T-helper 1 cell treated with Interleukin-12 subunit alpha and Interleukin-12 subunit beta and Interleukin-4 antibody, amounts not matched to agents 30 μg/mL and 1 μg/mL, for 36 hours (primary cell): ENCODE data around the gene BRCA2.

Experiments
- H3K27ac Mint-ChIP-seq: one replicate; pipeline ENCODE4 v1.8.0; 2021; ENCODE audit warnings: mild to moderate bottlenecking, mixed read lengths
- H3K27me3 Mint-ChIP-seq: one replicate; pipeline ENCODE4 v1.8.0; 2021; ENCODE audit warnings: low read depth, mixed read lengths
- H3K36me3 Mint-ChIP-seq: one replicate; pipeline ENCODE4 v1.8.0; 2021; ENCODE audit warnings: low read depth, mixed read lengths
- H3K4me1 Mint-ChIP-seq: one replicate; pipeline ENCODE4 v1.8.0; 2021; ENCODE audit warnings: low read depth, mixed read lengths
- H3K4me3 Mint-ChIP-seq: one replicate; pipeline ENCODE4 v1.8.0; 2021; ENCODE audit warnings: mild to moderate bottlenecking, moderate library complexity, mixed read lengths
- H3K9me3 Mint-ChIP-seq: one replicate; pipeline ENCODE4 v1.8.0; 2021; ENCODE audit warnings: mixed read lengths

The BRCA2 gene

DNA sequence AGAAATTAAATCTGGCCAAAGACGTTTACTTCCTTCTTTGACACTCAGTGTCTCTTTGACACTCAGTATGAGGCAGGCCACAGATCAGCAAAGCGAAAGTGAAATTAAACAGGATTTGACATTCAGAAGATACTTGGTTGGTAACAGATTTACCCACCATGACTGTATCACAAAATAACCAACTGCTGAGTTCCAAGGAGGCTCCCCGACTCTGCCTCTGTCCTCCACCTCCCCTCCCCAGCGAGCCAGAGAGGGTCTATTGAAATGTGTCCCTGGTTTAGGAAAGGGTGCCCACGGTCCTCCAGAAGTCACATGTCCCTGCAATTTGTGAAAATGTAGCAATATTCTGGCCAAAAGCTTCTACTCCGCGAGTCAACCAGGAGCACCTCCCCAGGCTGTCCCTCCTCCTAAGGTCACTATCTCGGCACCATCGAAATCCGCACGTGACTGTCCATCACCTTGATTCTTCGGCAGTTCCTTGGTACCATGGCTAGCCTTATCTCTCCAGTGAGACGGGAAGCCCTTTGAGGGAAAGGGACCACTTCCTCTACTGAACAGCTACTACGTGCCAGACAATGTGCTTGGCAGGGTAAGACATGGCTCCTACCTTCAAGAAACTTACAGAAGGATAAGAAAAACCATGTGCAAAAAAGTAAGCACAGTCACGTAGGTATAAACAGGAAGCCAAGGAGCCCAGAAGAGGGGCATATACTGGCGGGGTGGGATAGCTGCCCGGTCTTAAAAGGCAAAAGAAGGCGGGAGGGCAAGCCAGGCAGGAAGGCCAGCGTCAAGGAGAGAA lies 111.1 kb downstream of the BRCA2 start:
- Mint-ChIP-seq H3K4me1 (peaks cover 36% of the 10 kb centered on the region), H3K36me3 (peaks cover 46% of the 10 kb centered on the region), H3K9me3 (peaks cover 4% of the 10 kb centered on the region)

DNA sequence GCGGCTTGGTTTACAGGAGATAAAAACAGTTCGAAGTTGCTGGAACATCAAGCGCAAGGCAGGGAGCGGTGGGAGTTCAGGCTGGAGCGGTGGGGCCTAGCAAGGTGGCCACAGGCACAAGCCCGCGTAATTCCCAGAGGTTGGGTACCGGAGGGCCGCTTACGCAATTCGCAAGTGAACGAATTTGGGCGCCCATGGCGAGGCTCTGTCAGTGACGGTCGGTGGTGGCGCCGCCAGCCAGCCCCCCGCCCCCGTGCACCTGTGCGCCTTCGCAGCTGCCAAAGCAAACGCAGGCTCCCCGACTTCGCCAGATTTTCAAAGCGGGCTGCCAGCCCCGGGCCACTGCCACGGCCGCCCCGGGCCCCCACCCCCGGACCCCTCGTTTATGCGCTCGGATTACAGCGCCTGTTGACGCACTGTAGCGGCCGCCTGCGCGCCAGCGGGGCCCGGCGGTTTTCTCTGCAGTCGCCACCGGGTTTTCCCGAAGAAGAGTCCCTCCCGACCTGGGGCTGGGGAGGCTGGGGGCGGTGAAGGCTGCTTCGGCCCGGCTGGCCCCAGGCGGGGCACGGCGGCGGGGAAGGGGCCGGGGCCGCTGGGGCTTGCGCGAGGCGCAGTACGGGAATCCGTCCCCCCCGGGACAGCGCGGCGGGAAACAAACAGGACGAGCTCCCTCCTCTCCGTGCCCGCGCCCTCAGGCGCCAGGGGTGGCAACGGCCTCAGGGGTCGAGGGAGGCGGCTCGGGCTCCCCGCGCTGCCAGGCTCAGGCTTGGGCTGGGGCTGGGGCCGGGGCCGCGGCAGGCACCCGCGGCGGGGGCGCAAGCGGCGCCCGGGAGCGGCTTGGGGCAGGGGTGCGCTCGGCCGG lies 111.9 kb downstream of the BRCA2 start:
- Mint-ChIP-seq H3K36me3 (peaks cover 40% of the 10 kb centered on the region), H3K4me3 (peak overlapping the region; percentile 99), H3K27ac (peak overlapping the region; percentile 100), H3K27me3 (no peaks in the 10 kb centered on the region), H3K4me1 (peaks cover 36% of the 10 kb centered on the region), H3K9me3 (no peaks in the 10 kb centered on the region)

More for the DNA sequence above, 111.1 kb downstream of the BRCA2 start:
- Mint-ChIP-seq H3K4me3 (peak overlapping the region; percentile 99), H3K27me3 (no peaks in the 10 kb centered on the region), H3K27ac (peak overlapping the region; percentile 100)

DNA sequence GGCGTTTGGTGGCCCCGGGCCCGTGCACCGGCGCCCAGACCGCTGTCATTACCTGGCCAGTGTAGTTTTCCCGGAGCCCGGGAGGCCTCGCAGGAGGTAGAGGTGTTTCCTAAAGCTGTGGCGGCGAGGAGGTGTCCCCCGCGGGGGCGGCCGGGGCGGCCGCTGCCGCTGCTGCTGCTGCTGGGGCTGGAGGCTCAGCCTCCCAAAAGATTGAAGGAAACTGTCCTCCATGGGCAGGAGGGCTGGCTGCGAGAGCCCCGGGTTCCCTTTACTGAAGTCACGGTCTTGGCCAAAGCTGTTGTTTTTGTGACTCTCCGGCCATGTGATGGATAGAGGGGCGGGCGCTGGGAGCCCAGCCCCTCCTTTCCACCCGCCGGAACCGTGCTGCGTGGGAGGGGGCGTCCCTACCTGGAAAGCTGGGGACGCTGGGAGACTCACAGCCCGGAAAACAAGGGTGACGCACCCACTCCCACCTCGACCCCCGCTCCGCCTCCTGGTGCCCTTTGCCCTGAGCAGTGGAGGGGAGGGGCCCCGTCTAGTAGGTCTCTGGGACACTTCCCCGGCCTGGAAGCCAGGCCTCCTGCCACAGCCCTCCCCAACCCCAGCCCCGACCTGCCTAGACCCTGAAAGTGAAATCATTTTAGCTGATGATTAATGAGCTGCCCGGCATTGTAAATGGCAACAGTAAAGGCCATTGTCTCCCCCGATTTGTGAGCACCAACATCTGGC lies 112.7 kb downstream of the BRCA2 start, which contains the start of gene N4BP2L1:
Gene N4BP2L1 (minus strand): TSS at position 279 of the 729 bp plus-strand sequence. CDS start 48 bp downstream, at position 231.
- peaks cover 36% of the 10 kb centered on the region for H3K36me3 Mint-ChIP-seq
- peak within 1 kb of the TSS; percentile 99 for H3K4me3 Mint-ChIP-seq
- peaks cover 42% of the 10 kb centered on the region for H3K4me1 Mint-ChIP-seq
- H3K9me3 Mint-ChIP-seq = no peaks in the 10 kb centered on the region
- no peaks in the 10 kb centered on the region for H3K27me3 Mint-ChIP-seq
- peak within 1 kb of the TSS; percentile 100 for H3K27ac Mint-ChIP-seq

DNA sequence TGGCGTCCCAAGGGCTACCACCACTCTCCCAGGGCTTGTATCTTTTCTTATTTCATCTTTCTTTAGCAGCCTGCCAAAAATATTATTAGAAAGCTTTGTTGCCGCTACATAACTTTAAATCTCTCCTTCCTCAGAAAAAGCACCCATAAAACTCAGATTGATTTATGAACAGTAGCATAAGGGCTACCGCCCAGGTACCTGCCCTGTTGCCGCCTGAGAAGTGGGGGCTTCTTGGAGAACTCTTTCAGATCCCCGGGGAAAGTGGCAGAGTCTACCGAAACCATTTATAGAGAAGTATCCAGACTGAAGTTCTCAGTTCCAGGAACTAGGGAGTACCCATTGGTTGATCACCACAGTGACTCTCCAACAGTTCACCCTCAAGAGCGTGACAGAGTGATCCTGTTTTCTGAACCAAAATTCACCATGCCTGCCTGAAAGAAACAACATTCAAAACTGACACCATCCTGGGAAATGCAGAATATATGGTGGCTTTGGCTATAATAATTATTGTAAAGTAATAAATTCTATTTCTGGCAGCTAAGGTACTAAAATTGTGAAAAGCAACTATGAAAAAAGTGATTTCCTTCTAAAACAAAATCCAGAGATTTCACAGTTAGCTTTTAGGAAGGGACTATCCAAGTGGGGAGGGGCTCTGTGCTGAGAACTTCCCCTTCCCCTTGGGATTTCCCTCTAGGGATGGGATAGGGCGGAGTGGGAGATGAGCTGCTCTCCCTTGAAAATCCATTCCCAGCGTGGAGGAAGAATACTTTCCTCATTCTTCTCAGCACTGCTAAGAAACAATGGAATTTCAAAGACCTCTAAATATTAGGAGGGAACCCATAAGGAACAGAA lies 113.5 kb downstream of the BRCA2 start:
- Mint-ChIP-seq H3K4me3 (peak overlapping the region; percentile 83), H3K36me3 (peaks cover 28% of the 10 kb centered on the region), H3K27me3 (no peaks in the 10 kb centered on the region), H3K4me1 (peaks cover 38% of the 10 kb centered on the region), H3K27ac (peak overlapping the region; percentile 92), H3K9me3 (no peaks in the 10 kb centered on the region)

DNA sequence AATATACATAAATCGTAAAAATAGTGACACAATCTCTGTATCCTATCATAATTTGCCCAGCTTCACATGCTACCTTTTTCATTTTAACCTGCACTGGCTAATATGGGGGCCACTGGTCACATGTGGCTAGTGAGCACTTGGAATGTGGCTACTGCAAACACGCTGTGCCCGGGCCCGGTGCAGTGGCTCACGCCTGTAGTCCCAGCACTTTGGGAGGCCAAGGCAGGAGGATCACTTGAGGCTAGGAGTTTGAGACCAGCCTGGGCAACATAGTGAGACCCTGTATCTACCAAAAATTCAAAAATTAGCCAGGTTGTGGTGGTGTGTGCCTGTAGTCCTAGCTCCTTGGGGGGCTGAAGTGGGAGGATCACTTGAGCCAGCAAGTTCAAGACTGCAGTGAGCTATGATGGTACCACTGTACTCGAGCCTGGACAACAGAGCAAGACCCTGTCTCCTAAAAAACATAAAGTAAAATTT lies 114.2 kb downstream of the BRCA2 start:
- Mint-ChIP-seq H3K4me1 (peaks cover 33% of the 10 kb centered on the region), H3K27ac (no peak overlapping the region), H3K9me3 (no peaks in the 10 kb centered on the region), H3K4me3 (no peak overlapping the region), H3K27me3 (no peaks in the 10 kb centered on the region), H3K36me3 (peaks cover 22% of the 10 kb centered on the region)

DNA sequence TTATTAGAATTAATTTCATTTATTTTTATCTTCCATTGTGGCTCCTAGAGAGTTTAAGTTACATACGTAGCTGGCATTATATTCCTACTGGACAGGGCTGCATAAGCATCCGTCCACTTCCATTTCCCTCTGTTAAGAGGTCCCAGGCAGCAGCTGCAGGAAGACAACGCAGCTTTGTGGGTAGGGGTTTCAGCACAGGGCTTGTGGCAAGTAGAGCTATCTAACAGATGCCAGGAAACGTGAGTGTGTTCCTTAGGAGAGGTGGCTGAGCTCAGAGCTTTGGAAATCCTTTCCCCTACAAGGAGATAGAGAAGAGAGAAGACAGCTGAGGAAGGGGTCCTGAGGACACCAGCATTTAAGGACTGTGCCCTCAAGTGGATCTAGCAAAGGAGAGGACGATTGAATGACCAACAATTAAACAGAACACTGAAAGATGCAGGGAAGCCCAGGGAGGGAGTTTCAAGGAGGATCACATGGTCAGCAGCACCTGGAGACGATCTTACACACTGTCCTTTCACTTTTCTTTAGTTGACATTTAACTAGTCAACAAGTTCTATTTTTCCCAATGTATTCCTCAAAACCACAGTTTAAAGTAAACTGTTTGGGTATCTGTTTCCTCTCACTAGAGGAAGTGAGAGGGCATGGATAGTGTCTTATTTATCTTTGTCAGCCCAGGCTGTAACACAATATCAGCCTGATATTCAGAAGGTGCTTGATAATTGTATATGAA lies 114.9 kb downstream of the BRCA2 start:
- H3K27me3 Mint-ChIP-seq = no peaks in the 10 kb centered on the region
- H3K36me3 Mint-ChIP-seq = peaks cover 20% of the 10 kb centered on the region
- peaks cover 31% of the 10 kb centered on the region for H3K4me1 Mint-ChIP-seq
- no peaks in the 10 kb centered on the region for H3K9me3 Mint-ChIP-seq
- no peak overlapping the region for H3K4me3 Mint-ChIP-seq
- no peak overlapping the region for H3K27ac Mint-ChIP-seq

DNA sequence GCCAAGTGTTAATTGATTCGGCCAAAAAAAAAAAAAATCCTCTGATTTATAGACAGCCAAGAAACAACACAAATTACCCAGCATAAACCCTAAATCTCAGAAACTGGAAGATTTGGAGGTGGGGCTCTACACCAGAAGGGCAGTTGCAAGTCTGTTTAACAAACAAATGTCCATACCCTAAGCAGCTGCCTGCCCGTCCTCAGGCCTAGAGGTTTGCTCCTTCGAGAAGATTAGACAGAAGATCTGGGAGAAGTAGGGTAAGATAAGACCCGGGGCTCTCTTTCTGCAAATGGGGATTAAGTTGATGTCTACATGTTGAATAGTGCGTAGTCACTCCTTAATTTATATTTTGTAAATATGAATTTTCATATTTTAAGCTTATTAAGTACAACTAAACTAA lies 116.1 kb downstream of the BRCA2 start:
- H3K27me3 Mint-ChIP-seq = no peaks in the 10 kb centered on the region
- H3K36me3 Mint-ChIP-seq = peaks cover 17% of the 10 kb centered on the region
- no peaks in the 10 kb centered on the region for H3K9me3 Mint-ChIP-seq
- H3K27ac Mint-ChIP-seq = no peak overlapping the region
- H3K4me1 Mint-ChIP-seq = peaks cover 23% of the 10 kb centered on the region
- H3K4me3 Mint-ChIP-seq = no peak overlapping the region

DNA sequence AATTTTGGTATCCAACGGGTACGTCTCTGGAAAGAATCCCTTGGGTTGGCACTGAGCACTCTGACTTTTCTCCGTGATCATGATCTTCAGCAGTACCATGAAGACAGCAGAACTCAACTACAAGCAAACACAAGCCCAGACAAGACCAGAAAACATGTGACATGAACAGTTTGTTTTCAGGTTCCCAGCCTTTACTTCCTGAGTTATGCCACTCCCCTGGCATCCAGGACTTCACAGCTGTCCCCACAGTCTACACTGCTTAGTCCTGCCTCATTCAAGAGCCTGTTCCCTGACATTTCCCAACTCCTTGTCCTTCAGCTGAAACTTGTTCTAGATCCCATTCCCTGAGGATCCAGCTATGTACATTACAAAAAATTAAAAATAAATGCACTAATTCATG lies 117.5 kb downstream of the BRCA2 start:
- peaks cover 19% of the 10 kb centered on the region for H3K4me1 Mint-ChIP-seq

DNA sequence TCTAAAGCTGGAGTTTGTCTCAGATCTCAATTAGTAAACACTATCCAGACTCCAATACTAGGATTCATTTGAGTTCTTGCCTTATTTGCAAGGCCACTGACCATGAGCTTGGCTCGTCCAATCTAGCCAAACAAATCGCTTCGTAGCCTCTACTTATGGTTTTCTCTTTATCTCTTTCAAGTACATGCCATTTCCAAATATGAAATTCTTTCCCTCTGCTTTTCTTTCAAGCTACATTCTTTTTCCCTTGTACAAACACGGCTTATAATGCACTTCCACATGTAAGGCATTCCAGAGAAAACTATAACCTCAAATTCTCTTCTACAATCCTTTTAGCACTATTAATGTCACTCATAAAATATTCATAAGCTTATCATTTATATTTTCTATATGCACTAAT lies 123.6 kb downstream of the BRCA2 start:
- Mint-ChIP-seq H3K36me3 (peaks cover 9% of the 10 kb centered on the region), H3K4me3 (no peak overlapping the region), H3K9me3 (no peaks in the 10 kb centered on the region), H3K27ac (no peak overlapping the region), H3K4me1 (peaks cover 4% of the 10 kb centered on the region), H3K27me3 (no peaks in the 10 kb centered on the region)

More for the DNA sequence above, 117.5 kb downstream of the BRCA2 start:
- no peaks in the 10 kb centered on the region for H3K27me3 Mint-ChIP-seq
- H3K4me3 Mint-ChIP-seq = no peak overlapping the region
- H3K9me3 Mint-ChIP-seq = no peaks in the 10 kb centered on the region
- no peak overlapping the region for H3K27ac Mint-ChIP-seq
- H3K36me3 Mint-ChIP-seq = peaks cover 14% of the 10 kb centered on the region

DNA sequence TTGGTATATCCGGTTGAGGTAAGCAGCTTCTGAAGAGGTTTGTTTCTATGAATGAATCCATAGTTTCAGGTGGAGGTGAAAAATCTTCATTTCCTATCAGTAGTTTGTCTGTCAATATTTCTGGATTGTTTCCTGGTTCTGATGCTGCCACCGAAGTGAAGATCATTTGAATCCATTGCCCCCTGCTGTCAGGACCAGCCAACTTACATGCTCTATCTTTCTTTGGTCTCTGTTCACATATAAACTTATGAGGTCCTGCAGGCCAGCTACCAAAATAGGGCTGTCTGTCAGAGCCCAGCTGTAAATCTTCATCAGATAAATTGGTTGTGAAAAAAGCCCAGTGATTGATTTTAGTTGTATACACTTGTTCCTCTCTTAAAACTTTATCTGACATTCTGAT lies 127.8 kb downstream of the BRCA2 start:
- Mint-ChIP-seq H3K4me1 (peaks cover 8% of the 10 kb centered on the region), H3K9me3 (no peaks in the 10 kb centered on the region), H3K36me3 (peaks cover 7% of the 10 kb centered on the region), H3K4me3 (no peak overlapping the region), H3K27ac (no peak overlapping the region), H3K27me3 (no peaks in the 10 kb centered on the region)

DNA sequence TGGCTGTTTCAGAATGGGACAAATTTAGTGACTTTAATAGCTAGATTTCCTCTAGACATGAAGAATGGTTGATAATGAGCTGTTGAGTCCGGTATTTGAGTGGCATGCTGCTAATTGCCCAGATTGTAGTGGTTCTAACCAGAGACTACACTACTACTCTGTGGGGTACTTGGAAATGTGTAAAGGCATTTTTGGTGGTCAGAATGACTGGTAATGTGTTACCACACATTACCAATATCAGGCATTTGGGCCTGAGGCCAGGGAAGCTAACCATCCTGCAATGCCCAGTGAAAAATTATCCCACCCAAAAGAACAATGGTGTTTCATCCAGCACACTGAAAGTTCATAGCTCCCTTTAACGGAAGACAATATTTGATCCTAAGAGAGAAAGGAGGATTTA lies 130.2 kb downstream of the BRCA2 start:
- Mint-ChIP-seq H3K4me1 (peaks cover 12% of the 10 kb centered on the region), H3K27me3 (no peaks in the 10 kb centered on the region), H3K27ac (no peak overlapping the region), H3K9me3 (no peaks in the 10 kb centered on the region), H3K36me3 (peaks cover 5% of the 10 kb centered on the region), H3K4me3 (no peak overlapping the region)

DNA sequence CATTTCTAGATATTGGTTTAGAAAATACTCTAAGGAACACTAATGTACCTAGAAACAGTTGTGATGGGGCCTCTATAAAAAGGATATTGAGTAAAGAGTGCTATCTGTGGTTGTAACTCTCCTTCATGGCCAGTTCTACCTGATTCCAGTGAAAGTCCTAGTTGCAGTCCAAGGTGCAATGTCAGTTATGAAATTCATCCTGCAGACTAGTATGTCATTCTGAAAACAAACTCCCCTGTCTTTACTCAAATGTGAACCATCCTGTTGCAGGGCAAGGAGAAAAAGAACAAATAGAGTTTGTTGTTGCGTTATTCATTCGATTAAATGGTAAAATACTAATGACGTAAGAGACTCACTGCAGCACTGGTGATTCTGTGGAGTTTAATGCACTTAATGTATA lies 130.9 kb downstream of the BRCA2 start:
- Mint-ChIP-seq H3K36me3 (peaks cover 9% of the 10 kb centered on the region), H3K27ac (no peak overlapping the region)

More for the DNA sequence above, 130.9 kb downstream of the BRCA2 start:
- Mint-ChIP-seq H3K27me3 (no peaks in the 10 kb centered on the region), H3K4me1 (peaks cover 14% of the 10 kb centered on the region), H3K9me3 (no peaks in the 10 kb centered on the region), H3K4me3 (no peak overlapping the region)
